Esophagus squamous epithelium (tissue), 5 donors: ENCODE results near the gene FAHD2A. TPM values are rescaled to one million over a fixed set of nuclear protein-coding genes. Genes with fewer than 3 reads are reported as not detected.

Experiments used
- DNase-seq: peaks from one replicate; lab custom pipeline; 2025; lab: John Stamatoyannopoulos, UW
- H3K27ac ChIP-seq, 4 donors: fragments of 200-600 bp; sonication (generic); one replicate each; pipeline ENCODE4 v1.5.1; 2016 to 2019; ENCODE audit warnings: mild to moderate bottlenecking in 1 of 4
- H3K27me3 ChIP-seq, 4 donors: fragments of 200-600 bp; sonication (generic); 1 replicate in 3 of 4; 2 replicates in 1 of 4; pipeline versions ENCODE4 v1.5.1 to v1.6.0; 2017 to 2021; ENCODE audit warnings: antibody characterized with exemption in 1 of 4
- H3K36me3 ChIP-seq, 3 donors: fragments of 200-600 bp; sonication (generic); one replicate each; pipeline ENCODE4 v1.5.1; 2016 to 2019
- H3K4me1 ChIP-seq, 3 donors: fragments of 200-600 bp; sonication (generic); one replicate each; pipeline ENCODE4 v1.5.1; 2017 to 2019
- H3K4me3 ChIP-seq, 4 donors: fragments of 200-600 bp; sonication (generic); 1 replicate in 3 of 4; 2 replicates in 1 of 4; pipeline ENCODE4 v1.5.1; 2016 to 2019; ENCODE audit warnings: mild to moderate bottlenecking in 2 of 4, moderate library complexity in 1 of 4
- H3K9me3 ChIP-seq, 3 donors: fragments of 200-600 bp; sonication (generic); one replicate each; pipeline ENCODE4 v1.5.1; 2016 to 2019
- POLR2A ChIP-seq, 4 donors: fragments of 450-650 bp; IDR thresholded peaks; one replicate each; pipeline ENCODE4 v1.6.1; 2017; ENCODE audit warnings: antibody characterized with exemption in 4 of 4, mild to moderate bottlenecking in 4 of 4, moderate library complexity in 3 of 4
- WGBS, 2 donors: methylation state at CpG; one replicate each; pipeline ENCODE4 v1.1.5; 2018; 5-methylcytosine and 5-hydroxymethylcytosine counted together
- intact Hi-C: fragments of 100-400 bp; cut with DNase I; formaldehyde crosslinking; loops from one replicate; pipeline ENCODE4 v1.15.0; 2022
- total RNA-seq, 4 donors: library from RNA; depleted of rRNA; stranded (reverse); fragments of >200 nt; gene quantifications; one replicate each; pipeline ENCODE4 v1.1.0, GENCODE V29; 2016
- TF ChIP-seq, protein P1 (sequence below), 6 experiments: fragments of 450-650 bp in 4 of 6; fragments of 200-600 bp in 2 of 6; sonication (generic) in 2 of 6; IDR thresholded peaks; one replicate each; pipeline ENCODE4 v1.5.1; 2016 to 2019; ENCODE audit warnings: antibody characterized with exemption in 6 of 6, mild to moderate bottlenecking in 4 of 6, moderate library complexity in 4 of 6
- donor health status: DM: yes; HTN: yes; CAD: no.

The FAHD2A gene
- total RNA-seq, 4 donors from 2014 or later: 8.1 to 18.1 (median 13.7) TPM

DNA sequence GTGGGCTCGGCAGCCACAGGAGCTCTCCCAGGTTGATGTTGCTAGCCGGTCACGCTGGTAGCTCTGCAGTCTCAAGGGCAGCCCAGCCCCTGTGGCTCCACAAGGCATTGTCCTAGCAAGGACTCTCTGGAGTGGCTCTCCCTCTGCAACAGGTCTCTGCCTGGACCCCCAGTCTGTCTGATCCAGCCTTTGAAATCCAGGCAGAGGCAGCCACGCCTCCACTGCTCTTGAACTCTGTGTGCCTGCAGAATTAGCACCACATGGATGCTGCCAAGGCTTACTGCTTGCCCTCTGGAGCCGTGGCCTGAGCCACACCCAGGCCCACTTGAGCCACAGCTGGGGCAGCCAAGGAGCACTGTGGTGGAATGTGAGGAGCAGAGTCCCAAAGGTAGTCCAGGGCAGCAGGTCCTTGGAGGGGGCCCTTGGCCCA lies 43.0 kb upstream of the FAHD2A start:
- Histone ChIP-seq H3K27me3 (no peaks in the 10 kb centered on the region), H3K36me3 (no peaks in the 10 kb centered on the region), H3K4me3 (no peak overlapping the region), H3K9me3 (no peaks in the 10 kb centered on the region), H3K27ac (no peak overlapping the region), H3K4me1 (no peaks in the 10 kb centered on the region)
- 80% methylated on average over 1 of the region's 5 CpGs; no CpG with 5 or more reads in 1 of the 2 donors for WGBS, 2 donors
- intact Hi-C loops: no loop called here
- DNase-seq: no peak
- TF ChIP-seq, protein P1, sequence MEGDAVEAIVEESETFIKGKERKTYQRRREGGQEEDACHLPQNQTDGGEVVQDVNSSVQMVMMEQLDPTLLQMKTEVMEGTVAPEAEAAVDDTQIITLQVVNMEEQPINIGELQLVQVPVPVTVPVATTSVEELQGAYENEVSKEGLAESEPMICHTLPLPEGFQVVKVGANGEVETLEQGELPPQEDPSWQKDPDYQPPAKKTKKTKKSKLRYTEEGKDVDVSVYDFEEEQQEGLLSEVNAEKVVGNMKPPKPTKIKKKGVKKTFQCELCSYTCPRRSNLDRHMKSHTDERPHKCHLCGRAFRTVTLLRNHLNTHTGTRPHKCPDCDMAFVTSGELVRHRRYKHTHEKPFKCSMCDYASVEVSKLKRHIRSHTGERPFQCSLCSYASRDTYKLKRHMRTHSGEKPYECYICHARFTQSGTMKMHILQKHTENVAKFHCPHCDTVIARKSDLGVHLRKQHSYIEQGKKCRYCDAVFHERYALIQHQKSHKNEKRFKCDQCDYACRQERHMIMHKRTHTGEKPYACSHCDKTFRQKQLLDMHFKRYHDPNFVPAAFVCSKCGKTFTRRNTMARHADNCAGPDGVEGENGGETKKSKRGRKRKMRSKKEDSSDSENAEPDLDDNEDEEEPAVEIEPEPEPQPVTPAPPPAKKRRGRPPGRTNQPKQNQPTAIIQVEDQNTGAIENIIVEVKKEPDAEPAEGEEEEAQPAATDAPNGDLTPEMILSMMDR (IDR thresholded peaks at IDR 0.05): no peak
- no peak for TF ChIP-seq POLR2A (IDR thresholded peaks at IDR 0.05)

DNA sequence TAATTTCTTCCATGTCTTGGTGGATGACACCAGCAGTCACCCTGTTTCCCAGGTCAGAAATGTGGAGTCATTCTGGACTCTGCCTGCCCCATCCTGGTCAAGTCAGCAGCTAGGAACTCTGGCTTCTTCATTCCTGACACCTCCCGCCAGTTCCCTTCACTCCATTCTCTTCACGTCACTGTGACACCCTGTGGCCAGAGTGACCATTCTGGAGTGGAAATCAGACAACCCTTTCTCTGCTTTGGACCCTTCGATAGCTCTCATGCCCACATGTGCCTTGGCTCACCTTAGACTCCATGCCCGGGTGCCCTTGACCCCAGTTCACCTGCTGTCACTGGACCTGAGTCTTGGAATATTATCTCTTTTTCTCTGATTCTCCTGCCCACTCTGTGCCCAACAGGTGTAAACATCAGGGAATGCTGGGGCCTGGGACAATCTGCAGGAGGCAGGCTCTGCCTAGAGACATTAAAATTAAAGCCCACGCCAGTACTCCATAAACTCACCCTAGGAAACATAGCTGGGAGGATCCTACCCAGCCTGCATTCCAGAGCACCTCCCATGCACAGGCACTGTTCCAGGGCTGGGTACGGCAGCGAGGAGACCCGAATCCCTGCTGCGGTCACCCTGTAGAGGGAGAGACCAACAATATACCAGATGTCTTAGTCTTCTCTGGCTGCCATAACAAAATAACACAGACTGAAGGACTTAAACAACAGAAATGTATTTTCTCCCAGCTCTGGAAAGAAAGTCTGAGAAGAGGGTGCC lies 41.1 kb upstream of the FAHD2A start:
- no peak for DNase-seq
- WGBS, 2 donors: 84 to 93% methylated on average over 4 to 5 of the region's 9 CpGs

DNA sequence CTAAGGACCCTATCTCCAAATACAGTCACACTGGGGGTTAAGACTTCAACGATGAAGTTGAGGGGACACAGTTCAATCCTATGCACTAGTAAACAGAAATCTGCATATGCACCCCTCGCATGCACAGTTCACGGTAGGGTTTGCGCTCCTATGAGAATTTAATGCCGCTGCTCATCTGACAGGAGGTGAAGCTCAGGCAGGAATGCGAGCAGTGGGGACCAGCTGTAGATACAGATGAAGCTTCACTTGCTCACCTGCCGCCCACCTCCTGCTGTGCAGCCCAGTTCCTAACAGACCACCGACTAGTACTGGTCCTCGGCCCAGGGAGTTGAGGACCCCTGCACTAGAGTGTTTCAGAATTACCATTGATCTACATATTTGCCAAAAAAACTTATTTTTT lies 40.0 kb upstream of the FAHD2A start:
- Histone ChIP-seq H3K4me1 (no peaks in the 10 kb centered on the region), H3K27me3 (no peaks in the 10 kb centered on the region), H3K9me3 (no peaks in the 10 kb centered on the region), H3K4me3 (no peak overlapping the region), H3K27ac (no peak overlapping the region), H3K36me3 (no peaks in the 10 kb centered on the region)
- 91% methylated on average over 8 to 9 of the region's 9 CpGs for WGBS, 2 donors
- DNase-seq: no peak
- intact Hi-C loops: no loop called here
- TF ChIP-seq POLR2A (IDR thresholded peaks at IDR 0.05): no peak
- TF ChIP-seq, protein P1 (IDR thresholded peaks at IDR 0.05): no peak

More for the DNA sequence above, 41.1 kb upstream of the FAHD2A start:
- H3K36me3 ChIP-seq: no peaks in the 10 kb centered on the region
- H3K4me1 ChIP-seq: no peaks in the 10 kb centered on the region
- H3K27ac ChIP-seq: no peak overlapping the region
- no peaks in the 10 kb centered on the region for H3K9me3 ChIP-seq
- intact Hi-C loops: no loop called here
- H3K27me3 ChIP-seq: no peaks in the 10 kb centered on the region
- no peak overlapping the region for H3K4me3 ChIP-seq
- TF ChIP-seq POLR2A (IDR thresholded peaks at IDR 0.05): no peak
- TF ChIP-seq, protein P1 (IDR thresholded peaks at IDR 0.05): no peak

DNA sequence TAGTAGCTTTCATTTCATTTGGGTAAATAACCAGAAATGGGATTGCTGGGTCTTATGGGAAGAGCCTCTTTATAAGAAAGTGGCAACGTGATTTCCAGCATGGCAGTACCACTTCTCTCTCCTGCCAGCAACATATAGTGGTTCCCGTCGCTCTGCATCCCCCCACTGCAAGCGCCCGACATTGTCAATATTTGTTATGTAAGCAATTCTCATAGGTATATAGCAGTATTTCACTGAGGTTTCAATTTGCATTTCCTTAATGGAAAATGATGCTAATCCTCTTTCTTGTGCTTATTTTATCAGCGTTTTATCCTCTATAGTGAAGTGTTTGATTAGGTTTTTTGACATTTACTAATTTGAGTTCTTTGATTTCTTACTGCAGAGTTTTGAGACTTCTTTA lies 36.0 kb upstream of the FAHD2A start:
- intact Hi-C loops: no loop called here
- Histone ChIP-seq H3K36me3 (no peaks in the 10 kb centered on the region), H3K4me1 (no peaks in the 10 kb centered on the region), H3K27ac (no peak overlapping the region), H3K9me3 (peaks cover 0 to 7% (median 0%) of the 10 kb centered on the region in 3 donors), H3K27me3 (no peaks in the 10 kb centered on the region), H3K4me3 (no peak overlapping the region)
- 72 to 73% methylated on average over 6 of the region's 6 CpGs for WGBS, 2 donors
- TF ChIP-seq, protein P1 (IDR thresholded peaks at IDR 0.05): no peak
- no peak for TF ChIP-seq POLR2A (IDR thresholded peaks at IDR 0.05)
- DNase-seq: no peak

DNA sequence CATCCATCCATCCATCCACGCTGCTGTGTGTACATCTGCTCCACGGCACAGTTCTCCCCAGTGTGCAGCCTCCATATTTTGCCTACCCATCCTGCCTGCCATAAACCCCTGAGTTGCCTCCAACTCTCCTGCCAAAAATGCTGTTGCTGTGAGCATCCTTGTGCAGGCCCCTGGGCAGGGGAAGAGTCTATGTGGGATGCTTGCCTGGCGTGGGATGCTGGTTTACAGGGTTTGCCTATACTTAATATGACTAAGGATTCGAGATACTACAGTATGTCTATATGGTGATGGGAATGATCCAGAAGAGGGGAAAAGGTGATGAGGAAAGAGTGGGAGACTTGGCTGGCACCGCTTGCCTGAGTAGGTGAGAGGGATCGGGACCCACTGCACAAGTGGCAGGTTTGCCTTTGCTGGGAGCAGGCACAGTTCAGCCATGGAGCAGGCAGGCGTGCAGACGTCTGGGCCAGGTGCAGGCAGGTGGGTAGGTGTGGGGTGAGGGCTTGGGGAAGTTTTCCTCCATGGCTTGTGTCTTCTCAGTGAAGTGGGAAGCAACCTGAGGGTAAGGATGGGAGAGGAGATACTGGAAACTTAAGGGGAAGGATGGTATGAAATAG lies 30.2 kb upstream of the FAHD2A start:
- Histone ChIP-seq H3K27ac (no peak overlapping the region), H3K36me3 (peaks cover 0 to 9% (median 0%) of the 10 kb centered on the region in 3 donors), H3K27me3 (no peaks in the 10 kb centered on the region), H3K4me1 (no peaks in the 10 kb centered on the region), H3K9me3 (peaks cover 0 to 7% (median 0%) of the 10 kb centered on the region in 3 donors), H3K4me3 (no peak overlapping the region)
- TF ChIP-seq, protein P1 (IDR thresholded peaks at IDR 0.05): no peak
- TF ChIP-seq POLR2A (IDR thresholded peaks at IDR 0.05): no peak
- intact Hi-C loops: no loop called here
- no peak for DNase-seq
- WGBS, 2 donors: 85 to 96% methylated on average over 7 of the region's 8 CpGs
